Ovary (tissue), 3 donors: ENCODE results near the gene POU2F3.
"Not testable (repeated sequence)": the region's sequence is repeated elsewhere in the genome, so short reads cannot be mapped to it uniquely, and the experiment has no call there.

Experiments used
- EP300 ChIP-seq: sonication (generic); formaldehyde crosslinking; IDR thresholded peaks from one replicate; pipeline ENCODE4 v1.6.1; 2017; ENCODE audit warnings: antibody characterized with exemption
- TF ChIP-seq, protein P1 (sequence below), 3 donors: fragments of 450-650 bp in 2 of 3; fragments of 200-600 bp in 1 of 3; IDR thresholded peaks; one replicate each; pipeline versions ENCODE4 v1.5.1 to v1.8.0; 2016 to 2022; ENCODE audit warnings: antibody characterized with exemption in 3 of 3, mild to moderate bottlenecking in 1 of 3
- donor health status: DM: no; HTN: no; CAD: no.

DNA sequence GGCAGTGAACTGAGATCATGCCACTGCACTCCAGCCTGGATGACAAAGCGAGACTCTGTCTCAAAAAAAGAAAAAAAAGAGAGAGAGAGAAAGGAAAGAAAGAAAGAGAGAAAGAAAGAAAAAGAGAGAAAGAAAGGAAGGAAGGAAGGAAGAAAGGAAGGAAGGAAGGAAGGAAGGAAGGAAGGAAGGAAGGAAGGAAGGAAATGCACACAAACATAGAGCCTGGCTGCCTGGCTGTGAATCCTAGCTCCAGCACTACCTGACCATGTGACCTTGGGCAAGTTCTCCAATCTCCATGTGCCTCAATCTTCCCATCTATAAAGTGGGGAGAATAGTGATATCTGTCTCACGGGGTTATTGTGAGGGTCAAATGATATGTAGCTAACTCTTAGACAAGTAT, 34.0 kb downstream of the POU2F3 start:
- not testable (repeated sequence) for TF ChIP-seq EP300
- TF ChIP-seq, protein P1, sequence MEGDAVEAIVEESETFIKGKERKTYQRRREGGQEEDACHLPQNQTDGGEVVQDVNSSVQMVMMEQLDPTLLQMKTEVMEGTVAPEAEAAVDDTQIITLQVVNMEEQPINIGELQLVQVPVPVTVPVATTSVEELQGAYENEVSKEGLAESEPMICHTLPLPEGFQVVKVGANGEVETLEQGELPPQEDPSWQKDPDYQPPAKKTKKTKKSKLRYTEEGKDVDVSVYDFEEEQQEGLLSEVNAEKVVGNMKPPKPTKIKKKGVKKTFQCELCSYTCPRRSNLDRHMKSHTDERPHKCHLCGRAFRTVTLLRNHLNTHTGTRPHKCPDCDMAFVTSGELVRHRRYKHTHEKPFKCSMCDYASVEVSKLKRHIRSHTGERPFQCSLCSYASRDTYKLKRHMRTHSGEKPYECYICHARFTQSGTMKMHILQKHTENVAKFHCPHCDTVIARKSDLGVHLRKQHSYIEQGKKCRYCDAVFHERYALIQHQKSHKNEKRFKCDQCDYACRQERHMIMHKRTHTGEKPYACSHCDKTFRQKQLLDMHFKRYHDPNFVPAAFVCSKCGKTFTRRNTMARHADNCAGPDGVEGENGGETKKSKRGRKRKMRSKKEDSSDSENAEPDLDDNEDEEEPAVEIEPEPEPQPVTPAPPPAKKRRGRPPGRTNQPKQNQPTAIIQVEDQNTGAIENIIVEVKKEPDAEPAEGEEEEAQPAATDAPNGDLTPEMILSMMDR (IDR thresholded peaks at IDR 0.05), result not testable (repeated sequence)
